ENCODE measurements around the gene CTXN1.

Gene CTXN1

GRCh38 chr19:7883796-7884570 is 42.0 kb downstream of the CTXN1 start:
- no peak for TF ChIP-seq CTCF (IDR thresholded peaks at IDR 0.05; ENCODE audit: insufficient read depth, low read depth, low read length, missing control alignments)
- no peak for DNase-seq (ENCODE audit: low read depth)
- H3K4me3 ChIP-seq (ENCODE audit: low read depth, low read length): no peak overlapping the region

DNA sequence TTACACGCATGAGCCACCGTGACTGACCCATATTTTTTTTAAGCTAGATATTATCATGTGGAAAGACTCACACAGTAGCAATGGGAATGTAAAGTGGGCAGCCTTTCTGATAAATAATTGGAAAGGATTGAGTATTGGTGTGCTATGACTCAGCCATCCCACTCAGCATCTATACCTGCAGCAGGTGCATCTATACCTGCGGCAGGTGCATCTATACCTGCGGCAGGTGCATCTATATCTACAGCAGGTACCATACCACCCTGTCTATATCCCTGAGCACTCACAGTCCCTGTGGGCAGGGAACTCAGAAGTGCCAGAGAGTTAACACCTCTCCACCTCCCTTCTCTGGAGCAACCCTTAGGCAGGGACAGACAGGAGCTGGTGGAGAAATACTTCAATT is 42.8 kb downstream of the CTXN1 start:
- no peak overlapping the region for H3K4me3 ChIP-seq (ENCODE audit: low read depth, low read length)
- no peak for TF ChIP-seq CTCF (IDR thresholded peaks at IDR 0.05; ENCODE audit: insufficient read depth, low read depth, low read length, missing control alignments)
- no peak for DNase-seq (ENCODE audit: low read depth)

- no peak for DNase-seq (ENCODE audit: low read depth)
- no peak for TF ChIP-seq CTCF (IDR thresholded peaks at IDR 0.05; ENCODE audit: insufficient read depth, low read depth, low read length, missing control alignments)
- H3K4me3 ChIP-seq (ENCODE audit: low read depth, low read length): no peak overlapping the region
Observed at GRCh38 chr19:7881910-7882309, 44.0 kb downstream of the CTXN1 start.

DNA sequence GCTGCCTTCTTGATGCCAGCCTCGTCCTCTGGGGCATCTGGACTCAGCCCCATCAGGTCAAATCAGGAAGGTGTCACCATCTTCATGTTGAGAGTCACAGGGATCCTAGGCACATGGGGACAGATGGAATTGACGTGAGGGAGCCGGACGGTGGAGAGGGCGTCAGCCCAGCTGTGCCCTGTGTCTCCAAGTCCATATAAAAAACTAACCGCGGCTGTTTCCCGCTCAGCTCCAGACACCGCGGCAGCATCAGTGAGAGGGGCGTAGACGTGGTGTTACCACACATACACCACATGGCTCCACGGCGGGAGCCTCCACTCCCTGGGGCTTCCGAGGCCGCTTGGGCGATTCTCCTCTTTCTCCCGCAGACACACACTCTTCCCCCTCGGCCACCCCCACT is 46.1 kb downstream of the CTXN1 start:
- TF ChIP-seq CTCF (IDR thresholded peaks at IDR 0.05; ENCODE audit: insufficient read depth, low read depth, low read length, missing control alignments): no peak
- H3K4me3 ChIP-seq (ENCODE audit: low read depth, low read length): no peak overlapping the region
- DNase-seq (ENCODE audit: low read depth): no peak

- no peak for TF ChIP-seq CTCF (IDR thresholded peaks at IDR 0.05; ENCODE audit: insufficient read depth, low read depth, low read length, missing control alignments)
Observed at GRCh38 chr19:7879111-7879807, 46.7 kb downstream of the CTXN1 start.

DNA sequence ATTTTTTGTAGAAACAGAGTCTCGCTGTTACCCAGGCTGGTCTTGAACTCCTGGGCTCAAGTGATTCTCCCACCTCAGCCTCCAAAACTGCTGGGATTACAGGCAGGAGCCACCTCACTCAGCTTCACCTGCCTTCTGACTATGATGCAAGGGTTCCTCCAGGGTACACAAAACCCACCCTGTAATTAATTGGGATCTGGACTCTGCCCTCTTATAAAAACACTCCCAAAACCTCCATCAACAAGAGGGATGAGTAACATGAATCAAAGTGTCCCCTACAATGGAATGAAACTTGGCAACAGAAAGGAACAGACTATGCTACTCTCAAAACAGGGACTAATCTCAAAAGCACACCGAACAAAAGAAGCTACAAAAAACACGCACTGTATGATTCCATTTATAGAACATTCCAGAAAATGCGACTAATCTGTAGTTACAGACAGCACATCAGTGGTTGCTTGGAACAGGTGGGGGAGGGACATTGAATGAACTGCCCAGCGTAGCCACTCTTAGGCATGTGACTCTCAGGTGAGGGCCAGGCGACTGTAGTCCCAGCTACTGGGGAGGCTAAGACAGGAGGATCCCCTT is 48.6 kb downstream of the CTXN1 start:
- TF ChIP-seq CTCF (IDR thresholded peaks at IDR 0.05; ENCODE audit: insufficient read depth, low read depth, low read length, missing control alignments): no peak
- no peak for DNase-seq (ENCODE audit: low read depth)
- no peak overlapping the region for H3K4me3 ChIP-seq (ENCODE audit: low read depth, low read length)

More at GRCh38 chr19:7879111-7879807, 46.7 kb downstream of the CTXN1 start:
- no peak overlapping the region for H3K4me3 ChIP-seq (ENCODE audit: low read depth, low read length)
- DNase-seq (ENCODE audit: low read depth): no peak

Measured in GM12865 (cell line).